ENCODE results near the gene ZCWPW1.

Gene ZCWPW1

GRCh38 chr7:100465299-100465698, 36.8 kb upstream of the ZCWPW1 start:
- Histone ChIP-seq H3K36me3 (ENCODE audit: low read depth) (peaks cover 7% of the 10 kb centered on the region; the same call in 1 of the 2 replicates), H3K4me1 (ENCODE audit: insufficient read depth, poor library complexity, severe bottlenecking) (no peaks in the 10 kb centered on the region), H3K27ac (ENCODE audit: poor library complexity, severe bottlenecking) (no peak overlapping the region), H3K27me3 (ENCODE audit: insufficient read depth, poor library complexity, severe bottlenecking) (no peaks in the 10 kb centered on the region), H3K9me3 (ENCODE audit: severe bottlenecking) (no peaks in the 10 kb centered on the region), H3K4me3 (ENCODE audit: severe bottlenecking) (no peak overlapping the region)
- no peak for DNase-seq (ENCODE audit: low spot score)
- TF ChIP-seq, protein P1, sequence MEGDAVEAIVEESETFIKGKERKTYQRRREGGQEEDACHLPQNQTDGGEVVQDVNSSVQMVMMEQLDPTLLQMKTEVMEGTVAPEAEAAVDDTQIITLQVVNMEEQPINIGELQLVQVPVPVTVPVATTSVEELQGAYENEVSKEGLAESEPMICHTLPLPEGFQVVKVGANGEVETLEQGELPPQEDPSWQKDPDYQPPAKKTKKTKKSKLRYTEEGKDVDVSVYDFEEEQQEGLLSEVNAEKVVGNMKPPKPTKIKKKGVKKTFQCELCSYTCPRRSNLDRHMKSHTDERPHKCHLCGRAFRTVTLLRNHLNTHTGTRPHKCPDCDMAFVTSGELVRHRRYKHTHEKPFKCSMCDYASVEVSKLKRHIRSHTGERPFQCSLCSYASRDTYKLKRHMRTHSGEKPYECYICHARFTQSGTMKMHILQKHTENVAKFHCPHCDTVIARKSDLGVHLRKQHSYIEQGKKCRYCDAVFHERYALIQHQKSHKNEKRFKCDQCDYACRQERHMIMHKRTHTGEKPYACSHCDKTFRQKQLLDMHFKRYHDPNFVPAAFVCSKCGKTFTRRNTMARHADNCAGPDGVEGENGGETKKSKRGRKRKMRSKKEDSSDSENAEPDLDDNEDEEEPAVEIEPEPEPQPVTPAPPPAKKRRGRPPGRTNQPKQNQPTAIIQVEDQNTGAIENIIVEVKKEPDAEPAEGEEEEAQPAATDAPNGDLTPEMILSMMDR (IDR thresholded peaks at IDR 0.05; ENCODE audit: poor library complexity, severe bottlenecking), result no peak
- no peak for ATAC-seq (ENCODE audit: low read depth)

GRCh38 chr7:100464791-100465190, 36.3 kb upstream of the ZCWPW1 start:
- TF ChIP-seq, protein P1 (IDR thresholded peaks at IDR 0.05; ENCODE audit: poor library complexity, severe bottlenecking), result no peak
- H3K4me1 ChIP-seq (ENCODE audit: insufficient read depth, poor library complexity, severe bottlenecking), result no peaks in the 10 kb centered on the region
- no peak overlapping the region for H3K27ac ChIP-seq (ENCODE audit: poor library complexity, severe bottlenecking)
- 0 out of 2 replicates have a peak, but pooled peaks cover 5% of the 10 kb centered on the region for H3K36me3 ChIP-seq (ENCODE audit: low read depth)
- no peak overlapping the region for H3K4me3 ChIP-seq (ENCODE audit: severe bottlenecking)
- H3K9me3 ChIP-seq (ENCODE audit: severe bottlenecking), result no peaks in the 10 kb centered on the region
- ATAC-seq (ENCODE audit: low read depth) (no peak), DNase-seq (ENCODE audit: low spot score) (no peak)
- no peaks in the 10 kb centered on the region for H3K27me3 ChIP-seq (ENCODE audit: insufficient read depth, poor library complexity, severe bottlenecking)

DNA sequence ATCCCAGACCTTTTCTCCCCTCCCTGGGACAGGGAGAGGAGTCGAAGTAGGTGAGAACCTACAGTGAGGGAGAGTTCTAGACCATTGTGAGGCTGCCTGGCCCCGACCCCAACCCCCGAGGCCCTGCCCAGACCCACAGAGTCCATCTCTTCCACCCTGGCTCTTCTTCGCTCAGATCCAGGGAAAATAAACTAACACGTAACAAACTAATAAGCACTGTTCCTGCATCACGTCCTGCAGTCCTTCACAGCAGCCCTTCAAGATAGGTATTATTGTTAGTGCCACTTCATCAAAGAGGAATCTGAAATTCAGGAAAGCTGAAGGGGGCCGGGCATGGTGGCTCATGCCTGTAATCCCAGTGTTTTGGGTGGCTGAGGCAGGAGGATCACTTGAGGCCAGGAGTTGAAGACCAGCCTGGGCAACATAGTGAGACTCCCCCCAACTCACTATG, 35.7 kb upstream of the ZCWPW1 start, which contains the start of gene SPACDR:
SPACDR (minus strand) TSS at position 51 of the 451 bp plus-strand sequence. CDS start 235 bp downstream, outside the sequence.
- DNase-seq (ENCODE audit: low spot score) (no peak), ATAC-seq (ENCODE audit: low read depth) (0 out of 3 replicates have a peak, but pooled peaks have one; percentile 16)
- no peak within 1 kb of the TSS for H3K27ac ChIP-seq (ENCODE audit: poor library complexity, severe bottlenecking)
- no peaks in the 10 kb centered on the region for H3K9me3 ChIP-seq (ENCODE audit: severe bottlenecking)
- no peak within 1 kb of the TSS for H3K4me3 ChIP-seq (ENCODE audit: severe bottlenecking)
- 0 out of 2 replicates have a peak, but pooled peaks cover 5% of the 10 kb centered on the region for H3K36me3 ChIP-seq (ENCODE audit: low read depth)
- no peaks in the 10 kb centered on the region for H3K27me3 ChIP-seq (ENCODE audit: insufficient read depth, poor library complexity, severe bottlenecking)
- TF ChIP-seq, protein P1 (IDR thresholded peaks at IDR 0.05; ENCODE audit: poor library complexity, severe bottlenecking), result no peak
- H3K4me1 ChIP-seq (ENCODE audit: insufficient read depth, poor library complexity, severe bottlenecking), result no peaks in the 10 kb centered on the region

DNA sequence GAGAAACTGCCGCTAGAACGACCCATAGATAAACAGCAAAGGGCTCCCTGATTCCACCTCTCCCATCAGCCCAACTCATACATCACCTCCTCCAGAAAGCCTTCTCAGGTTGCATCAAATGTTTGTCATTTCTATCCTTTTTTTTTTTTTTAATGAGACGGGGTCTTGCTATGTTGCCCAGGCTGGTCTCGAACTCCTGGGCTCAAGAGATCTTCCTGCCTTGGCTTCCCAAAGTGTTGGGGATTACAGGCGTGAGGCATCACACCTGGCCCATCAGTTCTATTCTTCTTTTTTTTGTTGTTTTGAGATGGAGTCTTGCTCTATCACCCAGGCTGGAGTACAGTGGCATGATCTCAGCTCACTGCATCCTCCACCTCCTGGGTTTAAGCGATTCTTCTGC, 28.5 kb upstream of the ZCWPW1 start:
- Histone ChIP-seq H3K4me3 (ENCODE audit: severe bottlenecking) (no peak overlapping the region), H3K36me3 (ENCODE audit: low read depth) (no peaks in the 10 kb centered on the region), H3K4me1 (ENCODE audit: insufficient read depth, poor library complexity, severe bottlenecking) (no peaks in the 10 kb centered on the region), H3K9me3 (ENCODE audit: severe bottlenecking) (no peaks in the 10 kb centered on the region), H3K27ac (ENCODE audit: poor library complexity, severe bottlenecking) (no peak overlapping the region), H3K27me3 (ENCODE audit: insufficient read depth, poor library complexity, severe bottlenecking) (no peaks in the 10 kb centered on the region)
- ATAC-seq (ENCODE audit: low read depth) (no peak), DNase-seq (ENCODE audit: low spot score) (no peak)
- TF ChIP-seq, protein P1 (IDR thresholded peaks at IDR 0.05; ENCODE audit: poor library complexity, severe bottlenecking), result no peak

- H3K4me1 ChIP-seq (ENCODE audit: insufficient read depth, poor library complexity, severe bottlenecking), result no peaks in the 10 kb centered on the region
- DNase-seq (ENCODE audit: low spot score), result no peak
- no peak for ATAC-seq (ENCODE audit: low read depth)
- TF ChIP-seq, protein P1 (IDR thresholded peaks at IDR 0.05; ENCODE audit: poor library complexity, severe bottlenecking), result no peak
- no peaks in the 10 kb centered on the region for H3K36me3 ChIP-seq (ENCODE audit: low read depth)
- no peak overlapping the region for H3K27ac ChIP-seq (ENCODE audit: poor library complexity, severe bottlenecking)
- H3K4me3 ChIP-seq (ENCODE audit: severe bottlenecking), result no peak overlapping the region
- no peaks in the 10 kb centered on the region for H3K9me3 ChIP-seq (ENCODE audit: severe bottlenecking)
- no peaks in the 10 kb centered on the region for H3K27me3 ChIP-seq (ENCODE audit: insufficient read depth, poor library complexity, severe bottlenecking)
These were observed 28.1 kb upstream of the ZCWPW1 start for GRCh38 chr7:100456562-100456961.

Data from RWPE2 (cell line).